Endothelial cell of umbilical vein (primary cell): ENCODE data around the gene CXCL9. TPM values are rescaled to one million over a fixed set of nuclear protein-coding genes. Genes with fewer than 3 reads are reported as not detected.

Source experiments
- BruUV-seq: library from RNA; stranded (reverse); fragments of 400-500 nt; replicated peaks from 2 replicates; lab custom pipeline; 2021; lab: Mats Ljungman, UMichigan
- CTCF ChIA-PET: fragments of 300-600, 350-600 bp; sonication (Branson Sonifier 250); formaldehyde crosslinking; loops from one replicate; lab custom pipeline; 2021; ENCODE audit warnings: antibody characterized with exemption, inconsistent platforms; lab: Charles Lee
- POLR2A ChIA-PET: fragments of 300-600, 350-600 bp; sonication (Branson Sonifier 250); formaldehyde crosslinking; loops from one replicate; lab custom pipeline; 2021; ENCODE audit warnings: antibody characterized with exemption, inconsistent platforms; lab: Charles Lee
- DNase-seq: peaks from one replicate; pipeline ENCODE4 v3.0.0-alpha.2; 2011; ENCODE audit warnings: low read depth, low spot score
- FAIRE-seq: peaks from 2 replicates; lab custom pipeline; 2011; peaks lifted over from hg19 to GRCh38; lab: Jason Lieb, UNC
- H2AFZ ChIP-seq: 2 replicates; pipeline ENCODE4 v1.6.0; 2012; ENCODE audit warnings: low read depth, low read length, control low read depth, inconsistent platforms
- H3K27ac ChIP-seq: 2 replicates; pipeline ENCODE4 v1.5.1; 2011; ENCODE audit warnings: low read depth, mild to moderate bottlenecking, control low read depth, low read length, moderate library complexity; ENCODE audit not compliant: insufficient read depth
- H3K27me3 ChIP-seq, 2 experiments: 2 replicates each; pipeline versions ENCODE4 v1.6.0 to v1.6.1; 2011; ENCODE audit warnings: low read length in 2 of 2, mixed read lengths in 1 of 2; ENCODE audit not compliant: control insufficient read depth in 2 of 2, insufficient read depth in 2 of 2
- H3K36me3 ChIP-seq, 2 experiments: 2 replicates in 1 of 2; 3 replicates in 1 of 2; pipeline ENCODE4 v1.5.1; 2011; ENCODE audit warnings: low read length in 2 of 2, mild to moderate bottlenecking in 1 of 2, moderate library complexity in 1 of 2; ENCODE audit not compliant: control insufficient read depth in 2 of 2, insufficient read depth in 2 of 2; ENCODE audit errors: extremely low read depth in 1 of 2
- H3K4me1 ChIP-seq: 3 replicates; pipeline ENCODE4 v1.5.1; 2011; ENCODE audit warnings: mild to moderate bottlenecking, low read length; ENCODE audit not compliant: control insufficient read depth, insufficient read depth; ENCODE audit errors: extremely low read depth
- H3K4me2 ChIP-seq: 2 replicates; pipeline ENCODE4 v1.6.1; 2011; ENCODE audit warnings: low read length, control low read depth, mixed read lengths; ENCODE audit not compliant: insufficient read depth
- H3K4me3 ChIP-seq, 3 experiments: fragments of 200-600 bp in 1 of 3; sonication (generic), shearing (Covaris generic) in 1 of 3; replicated peaks in 1 of 3; 2 replicates each; pipeline ENCODE4 v1.5.1; 2011 to 2016; ENCODE audit warnings: control low read depth in 3 of 3, low read length in 3 of 3, mild to moderate bottlenecking in 2 of 3, inconsistent platforms in 1 of 3, low read depth in 1 of 3, moderate library complexity in 1 of 3; ENCODE audit not compliant: insufficient read depth in 1 of 3
- H3K79me2 ChIP-seq: 2 replicates; pipeline ENCODE4 v1.6.0; 2012; ENCODE audit warnings: low read length, inconsistent platforms; ENCODE audit not compliant: control insufficient read depth, insufficient read depth
- H3K9ac ChIP-seq: replicated peaks from 2 replicates; pipeline ENCODE3; 2011; ENCODE audit warnings: low read length, control low read depth; ENCODE audit not compliant: insufficient read depth; ENCODE audit errors: extremely low read depth
- H3K9me1 ChIP-seq: replicated peaks from 3 replicates; pipeline ENCODE4 v1.6.0; 2011; ENCODE audit warnings: mild to moderate bottlenecking, low read length; ENCODE audit not compliant: control insufficient read depth, insufficient read depth; ENCODE audit errors: extremely low read depth
- H3K9me3 ChIP-seq: replicated peaks from 2 replicates; pipeline ENCODE4 v1.5.1; 2012; ENCODE audit warnings: low read length, inconsistent platforms; ENCODE audit not compliant: control insufficient read depth, insufficient read depth
- H4K20me1 ChIP-seq: replicated peaks from 2 replicates; pipeline ENCODE3; 2011; ENCODE audit warnings: mild to moderate bottlenecking, low read length; ENCODE audit not compliant: control insufficient read depth, insufficient read depth; ENCODE audit errors: extremely low read depth
- EZH2 ChIP-seq: IDR thresholded peaks from 2 replicates; pipeline ENCODE4 v1.6.1; 2012; ENCODE audit warnings: borderline replicate concordance, low read depth, mild to moderate bottlenecking, moderate library complexity, low read length, inconsistent platforms; ENCODE audit not compliant: severe bottlenecking
- FOS ChIP-seq: IDR thresholded peaks from 2 replicates; pipeline ENCODE4 v1.6.1; 2011; ENCODE audit warnings: mild to moderate bottlenecking, low read length, moderate library complexity, borderline replicate concordance; ENCODE audit not compliant: insufficient read depth
- GATA2 ChIP-seq: IDR thresholded peaks from 2 replicates; pipeline ENCODE4 v1.7.0; 2011; ENCODE audit warnings: low read depth, mild to moderate bottlenecking, moderate library complexity, mixed read lengths, low read length; ENCODE audit not compliant: insufficient read length, insufficient read depth
- JUN ChIP-seq: IDR thresholded peaks from 2 replicates; pipeline ENCODE4 v1.6.1; 2011; ENCODE audit warnings: borderline replicate concordance, low read depth; ENCODE audit not compliant: insufficient read length, insufficient read depth
- MYC ChIP-seq: IDR thresholded peaks from one replicate; pipeline ENCODE4 v1.6.1; 2011; ENCODE audit warnings: mild to moderate bottlenecking, low read depth, low read length
- POLR2A ChIP-seq: IDR thresholded peaks from 2 replicates; pipeline ENCODE4 v1.6.1; 2012; ENCODE audit warnings: low read depth, mild to moderate bottlenecking, control low read depth, low read length
- POLR2AphosphoS5 ChIP-seq: IDR thresholded peaks from 2 replicates; pipeline ENCODE4 v1.6.1; 2012; ENCODE audit warnings: low read depth, mild to moderate bottlenecking, control low read depth, low read length, moderate library complexity; ENCODE audit not compliant: insufficient read depth
- dilution Hi-C: fragments of 300-500 bp; cut with MboI; formaldehyde crosslinking; loops from one replicate; pipeline ENCODE4 v1.15.0; 2019; ENCODE audit warnings: low sequenced_read_pairs; ENCODE audit not compliant: extremely low pct_ligation_motif_present
- intact Hi-C: fragments of 100-400 bp; cut with micrococcal nuclease; formaldehyde crosslinking; loops from one replicate; pipeline ENCODE4 v1.10.0; 2022
- polyA plus RNA-seq, 4 experiments: library from polyadenylated mRNA; depleted of rRNA in 3 of 4; stranded (reverse) in 3 of 4; unstranded in 1 of 4; fragments of >200 nt; gene quantifications; 2 replicates each; pipeline versions ENCODE4 v1.2.1 to v1.2.3, GENCODE V29; 2011 to 2012; ENCODE audit warnings: missing spikeins in 1 of 4
- total RNA-seq: library from RNA; stranded (reverse); gene quantifications from 2 replicates; pipeline ENCODE4 v1.2.3, GENCODE V29; 2021

The CXCL9 gene
- total and polyA plus RNA-seq, 2 donors (not counting 3 experiments of a cell fraction or from before 2014, with no cell fraction given), result not detected

- Histone ChIP-seq H3K79me2 (no peaks in the 10 kb centered on the region), H3K27me3 (peaks cover 0 to 3% of the 10 kb centered on the region in 2 experiments), H3K36me3 (no peaks in the 10 kb centered on the region), H3K4me1 (peaks cover 5% of the 10 kb centered on the region), H4K20me1 (no peaks in the 10 kb centered on the region), H3K9ac (no peak overlapping the region), H3K9me3 (no peaks in the 10 kb centered on the region), H3K4me3 (no peak overlapping the region), H3K4me2 (no peak overlapping the region), H3K9me1 (no peaks in the 10 kb centered on the region), H3K27ac (no peak overlapping the region), H2AFZ (no peak overlapping the region)
- DNase-seq (no peak), FAIRE-seq (no peak)
- no TSS peak for BruUV-seq
- CTCF ChIA-PET, result interaction anchor here (1.1 to 2.0 kb wide), 3 partner anchors 11 to 17 kb away, joined by 3 to 13 read pairs (median 6); no protein-coding TSS in a partner anchor
- intact Hi-C loops, result no loop called here
- TF ChIP-seq FOS (no peak), POLR2AphosphoS5 (no peak), EZH2 (no peak), POLR2A (no peak), MYC (no peak), GATA2 (no peak)
- dilution Hi-C loops, result no loop called here
- POLR2A ChIA-PET, result no interaction called here
Measured at GRCh38 chr4:76009311-76009710, 2.0 kb upstream of the CXCL9 start.

GRCh38 chr4:76003620-76004019 lies 3.7 kb downstream of the CXCL9 start:
- dilution Hi-C loops (no loop called here), intact Hi-C loops (loop anchor here (2.0 kb wide), 1 partner anchor 25 kb away; no protein-coding TSS in a partner anchor)
- TF ChIP-seq EZH2, result no peak
- no peak for TF ChIP-seq MYC
- TF ChIP-seq GATA2, result no peak
- no peak for TF ChIP-seq JUN
- no peak for TF ChIP-seq FOS
- Histone ChIP-seq H3K4me2 (no peak overlapping the region), H3K9ac (no peak overlapping the region), H3K27ac (no peak overlapping the region), H3K9me3 (no peaks in the 10 kb centered on the region), H3K27me3 (peaks cover 0 to 9% of the 10 kb centered on the region in 2 experiments), H3K9me1 (no peaks in the 10 kb centered on the region), H3K4me1 (peaks cover 8% of the 10 kb centered on the region), H3K79me2 (no peaks in the 10 kb centered on the region), H3K36me3 (no peaks in the 10 kb centered on the region), H4K20me1 (no peaks in the 10 kb centered on the region), H3K4me3 (no peak overlapping the region), H2AFZ (no peak overlapping the region)
- DNase-seq (no peak), FAIRE-seq (no peak)
- ChIA-PET POLR2A (no interaction called here), CTCF (interaction anchor here (1.6 kb wide), 1 partner anchor 8 kb away, joined by 5 read pairs; no protein-coding TSS in a partner anchor)
- BruUV-seq, result no TSS peak
